ENCODE data around the gene PELI1. TPM values are rescaled to one million over a fixed set of nuclear protein-coding genes. Genes with fewer than 3 reads are reported as not detected.

The PELI1 gene
- total and polyA plus RNA-seq, 2 experiments from 2014 or later = 30.5 to 62.9 TPM

DNA sequence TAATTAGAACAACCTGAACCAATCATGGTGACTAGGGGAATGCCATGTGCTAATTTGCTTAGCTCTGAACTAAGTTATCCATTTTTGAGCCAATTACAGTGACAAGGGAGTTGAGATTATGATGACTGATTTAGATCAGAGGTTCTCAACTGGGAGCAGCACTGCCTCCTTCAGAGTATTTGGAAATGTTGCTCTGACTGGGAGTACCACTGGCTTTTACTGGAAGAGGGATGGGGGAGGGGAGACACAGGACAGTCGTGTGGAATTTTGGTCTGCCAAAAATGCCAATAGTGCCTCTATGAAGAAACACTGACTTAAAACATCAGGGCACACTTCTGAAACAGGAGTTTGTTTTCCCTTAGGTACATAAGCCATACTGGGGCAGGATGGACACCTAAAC lies 76.9 kb downstream of the PELI1 start:
- no peak overlapping the region for H3K4me2 ChIP-seq
- no peak overlapping the region for H3K27ac ChIP-seq
- no peaks in the 10 kb centered on the region for H3K9me3 ChIP-seq (ENCODE audit: low read depth)
- WGBS (ENCODE audit: low lambda C conversion rate, missing lambda C conversion rate) = 13% methylated on average over 1 of the region's 1 CpG
- H4K20me1 ChIP-seq (ENCODE audit: insufficient read depth, poor library complexity, severe bottlenecking) = no peaks in the 10 kb centered on the region
- H3K27me3 ChIP-seq = no peaks in the 10 kb centered on the region
- peaks cover 16% of the 10 kb centered on the region for H3K4me1 ChIP-seq (ENCODE audit: insufficient read depth)
- H3K79me2 ChIP-seq = no peaks in the 10 kb centered on the region
- no peak for DNase-seq (ENCODE audit: low spot score)
- no peak overlapping the region for H3K4me3 ChIP-seq
- H3K36me3 ChIP-seq (replicated peaks; ENCODE audit: insufficient read depth, low read depth) = no peaks in the 10 kb centered on the region
- no peak overlapping the region for H2AFZ ChIP-seq
- TF ChIP-seq EZH2phosphoT487 (IDR thresholded peaks at IDR 0.05; ENCODE audit: low read depth, severe bottlenecking, unreplicated experiment) (no peak), EZH2 (IDR thresholded peaks at IDR 0.05; ENCODE audit: borderline replicate concordance) (no peak)
- TF ChIP-seq, protein P1, sequence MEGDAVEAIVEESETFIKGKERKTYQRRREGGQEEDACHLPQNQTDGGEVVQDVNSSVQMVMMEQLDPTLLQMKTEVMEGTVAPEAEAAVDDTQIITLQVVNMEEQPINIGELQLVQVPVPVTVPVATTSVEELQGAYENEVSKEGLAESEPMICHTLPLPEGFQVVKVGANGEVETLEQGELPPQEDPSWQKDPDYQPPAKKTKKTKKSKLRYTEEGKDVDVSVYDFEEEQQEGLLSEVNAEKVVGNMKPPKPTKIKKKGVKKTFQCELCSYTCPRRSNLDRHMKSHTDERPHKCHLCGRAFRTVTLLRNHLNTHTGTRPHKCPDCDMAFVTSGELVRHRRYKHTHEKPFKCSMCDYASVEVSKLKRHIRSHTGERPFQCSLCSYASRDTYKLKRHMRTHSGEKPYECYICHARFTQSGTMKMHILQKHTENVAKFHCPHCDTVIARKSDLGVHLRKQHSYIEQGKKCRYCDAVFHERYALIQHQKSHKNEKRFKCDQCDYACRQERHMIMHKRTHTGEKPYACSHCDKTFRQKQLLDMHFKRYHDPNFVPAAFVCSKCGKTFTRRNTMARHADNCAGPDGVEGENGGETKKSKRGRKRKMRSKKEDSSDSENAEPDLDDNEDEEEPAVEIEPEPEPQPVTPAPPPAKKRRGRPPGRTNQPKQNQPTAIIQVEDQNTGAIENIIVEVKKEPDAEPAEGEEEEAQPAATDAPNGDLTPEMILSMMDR (IDR thresholded peaks at IDR 0.05; ENCODE audit: poor library complexity) = no peak
- H3K9me2 ChIP-seq (replicated peaks; ENCODE audit: insufficient read depth) = no peaks in the 10 kb centered on the region

DNA sequence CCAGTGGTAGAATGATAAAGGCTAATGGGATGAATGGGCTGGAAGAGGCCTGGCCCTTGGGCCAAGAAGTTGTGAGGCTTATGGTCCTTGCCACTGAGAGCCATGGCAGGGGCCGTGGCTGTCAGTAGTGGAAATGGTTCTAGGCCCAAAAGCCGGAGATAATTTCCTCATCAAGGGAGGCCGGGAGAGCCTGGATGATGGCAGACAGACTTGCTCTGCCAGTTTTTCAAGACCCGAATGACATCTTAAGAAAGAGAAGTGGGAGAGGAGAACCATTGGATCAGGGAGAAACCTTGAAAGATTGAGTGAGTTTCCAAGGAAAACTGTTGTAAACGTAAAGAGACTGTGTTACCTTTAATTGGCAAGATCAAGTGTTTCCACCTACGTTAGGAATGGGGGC lies 78.7 kb downstream of the PELI1 start:
- DNase-seq (ENCODE audit: low spot score) = no peak
- H3K4me2 ChIP-seq = no peak overlapping the region
- H3K4me1 ChIP-seq (ENCODE audit: insufficient read depth) = peaks cover 16% of the 10 kb centered on the region
- no peaks in the 10 kb centered on the region for H3K79me2 ChIP-seq
- 76% methylated on average over 6 of the region's 6 CpGs for WGBS (ENCODE audit: low lambda C conversion rate, missing lambda C conversion rate)
- H3K4me3 ChIP-seq = no peak overlapping the region
- H4K20me1 ChIP-seq (ENCODE audit: insufficient read depth, poor library complexity, severe bottlenecking) = no peaks in the 10 kb centered on the region
- no peak overlapping the region for H3K27ac ChIP-seq
- no peaks in the 10 kb centered on the region for H3K9me2 ChIP-seq (replicated peaks; ENCODE audit: insufficient read depth)
- H3K27me3 ChIP-seq = no peaks in the 10 kb centered on the region
- TF ChIP-seq EZH2 (IDR thresholded peaks at IDR 0.05; ENCODE audit: borderline replicate concordance) (no peak), EZH2phosphoT487 (IDR thresholded peaks at IDR 0.05; ENCODE audit: low read depth, severe bottlenecking, unreplicated experiment) (no peak)
- TF ChIP-seq, protein P1 (IDR thresholded peaks at IDR 0.05; ENCODE audit: poor library complexity) = no peak
- H3K36me3 ChIP-seq (replicated peaks; ENCODE audit: insufficient read depth, low read depth) = no peaks in the 10 kb centered on the region
- H2AFZ ChIP-seq = no peak overlapping the region
- H3K9me3 ChIP-seq (ENCODE audit: low read depth) = no peaks in the 10 kb centered on the region

DNA sequence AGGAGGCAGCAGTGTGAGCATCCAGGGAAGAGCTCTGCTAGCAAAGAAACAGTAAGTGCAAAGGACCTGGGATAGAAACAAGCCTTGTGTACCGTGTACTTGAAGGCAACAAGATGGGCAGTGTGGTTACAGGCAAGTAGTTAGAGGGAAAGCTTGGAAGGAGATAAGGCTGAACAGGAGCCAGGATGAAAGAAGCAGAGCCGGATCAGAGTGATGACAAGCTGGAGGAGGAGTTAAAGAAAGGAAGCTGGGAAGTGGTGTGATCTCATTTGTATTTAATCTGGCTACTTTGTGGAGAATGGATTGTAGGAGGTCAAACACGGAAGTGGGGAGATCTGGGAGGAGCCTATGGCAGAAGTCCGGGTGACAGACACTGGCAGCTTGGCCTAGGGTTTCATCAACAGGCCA lies 80.3 kb downstream of the PELI1 start:
- peak; percentile 57 for DNase-seq (ENCODE audit: low spot score)
- Histone ChIP-seq H3K36me3 (replicated peaks; ENCODE audit: insufficient read depth, low read depth) (no peaks in the 10 kb centered on the region), H3K4me3 (no peak overlapping the region), H3K79me2 (no peaks in the 10 kb centered on the region), H3K27ac (peak overlapping the region; percentile 78), H4K20me1 (ENCODE audit: insufficient read depth, poor library complexity, severe bottlenecking) (no peaks in the 10 kb centered on the region), H3K9me3 (ENCODE audit: low read depth) (no peaks in the 10 kb centered on the region), H3K9me2 (replicated peaks; ENCODE audit: insufficient read depth) (no peaks in the 10 kb centered on the region), H3K27me3 (no peaks in the 10 kb centered on the region), H2AFZ (no peak overlapping the region), H3K4me1 (ENCODE audit: insufficient read depth) (peaks cover 16% of the 10 kb centered on the region), H3K4me2 (no peak overlapping the region)
- no peak for TF ChIP-seq EZH2phosphoT487 (IDR thresholded peaks at IDR 0.05; ENCODE audit: low read depth, severe bottlenecking, unreplicated experiment)
- TF ChIP-seq, protein P1 (IDR thresholded peaks at IDR 0.05; ENCODE audit: poor library complexity) = no peak
- WGBS (ENCODE audit: low lambda C conversion rate, missing lambda C conversion rate) = 45% methylated on average over 4 of the region's 4 CpGs

GRCh38 chr2:64063454-64063853 lies 80.8 kb downstream of the PELI1 start:
- Histone ChIP-seq H3K27me3 (no peaks in the 10 kb centered on the region), H3K79me2 (no peaks in the 10 kb centered on the region), H3K9me3 (ENCODE audit: low read depth) (no peaks in the 10 kb centered on the region), H2AFZ (no peak overlapping the region), H3K9me2 (replicated peaks; ENCODE audit: insufficient read depth) (no peaks in the 10 kb centered on the region), H3K4me2 (peak overlapping the region; percentile 16), H3K4me1 (ENCODE audit: insufficient read depth) (peaks cover 16% of the 10 kb centered on the region), H3K27ac (peak overlapping the region; percentile 78), H4K20me1 (ENCODE audit: insufficient read depth, poor library complexity, severe bottlenecking) (no peaks in the 10 kb centered on the region), H3K4me3 (no peak overlapping the region), H3K36me3 (replicated peaks; ENCODE audit: insufficient read depth, low read depth) (no peaks in the 10 kb centered on the region)
- DNase-seq (ENCODE audit: low spot score) = no peak
- 82% methylated on average over 3 of the region's 3 CpGs for WGBS (ENCODE audit: low lambda C conversion rate, missing lambda C conversion rate)
- TF ChIP-seq, protein P1 (IDR thresholded peaks at IDR 0.05; ENCODE audit: poor library complexity) = no peak
- TF ChIP-seq EZH2 (IDR thresholded peaks at IDR 0.05; ENCODE audit: borderline replicate concordance) (no peak), EZH2phosphoT487 (IDR thresholded peaks at IDR 0.05; ENCODE audit: low read depth, severe bottlenecking, unreplicated experiment) (no peak)

All from hepatocyte (in vitro differentiated cells).